Measurements from ENCODE around the gene SLC34A1.

Gene SLC34A1

GRCh38 chr5:177432143-177432838 lies 48.1 kb downstream of the SLC34A1 start:
- no peak for DNase-seq (ENCODE audit: low read depth in 2 of 2)

DNA sequence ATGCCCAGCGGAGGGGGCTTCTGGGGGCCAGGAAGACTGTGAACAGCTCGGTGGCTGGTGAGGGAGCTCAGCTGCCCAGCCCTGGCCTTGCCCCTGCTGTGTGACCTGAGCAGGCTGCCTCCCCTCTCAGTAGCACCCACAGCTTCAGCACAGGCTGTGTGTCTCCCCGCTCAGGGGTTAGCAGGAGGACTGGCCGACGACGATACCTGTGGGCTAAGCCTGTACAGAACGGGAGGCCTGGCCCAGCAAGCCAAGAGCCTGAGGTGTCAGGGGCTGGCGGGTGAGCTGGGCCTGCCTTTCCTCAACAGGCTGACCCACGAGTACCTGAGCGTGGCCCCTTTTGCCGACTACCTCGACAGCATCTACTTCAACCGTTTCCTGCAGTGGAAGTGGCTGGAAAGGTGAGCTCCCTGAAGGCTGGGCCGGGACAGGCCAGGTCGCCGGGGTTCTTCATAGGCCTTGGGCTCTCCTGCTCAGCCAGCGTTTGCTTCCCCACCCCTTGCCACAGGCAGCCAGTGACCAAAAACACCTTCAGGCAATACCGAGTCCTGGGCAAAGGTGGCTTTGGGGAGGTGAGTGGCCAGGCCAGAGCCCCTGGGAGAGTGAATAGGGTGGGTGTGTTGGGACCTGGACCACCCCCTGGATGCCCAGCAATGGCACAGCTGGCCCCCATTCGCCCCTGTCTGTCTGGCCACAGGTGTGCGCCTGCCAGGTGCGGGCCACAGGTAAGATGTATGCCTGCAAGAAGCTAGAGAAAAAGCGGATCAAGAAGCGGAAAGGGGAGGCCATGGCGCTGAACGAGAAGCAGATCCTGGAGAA lies 48.8 kb downstream of the SLC34A1 start:
- DNase-seq (ENCODE audit: low read depth in 2 of 2) = no peak

- DNase-seq (ENCODE audit: low read depth in 2 of 2) = no peak
Measured at GRCh38 chr5:177433658-177434217, 49.5 kb downstream of the SLC34A1 start.

DNA sequence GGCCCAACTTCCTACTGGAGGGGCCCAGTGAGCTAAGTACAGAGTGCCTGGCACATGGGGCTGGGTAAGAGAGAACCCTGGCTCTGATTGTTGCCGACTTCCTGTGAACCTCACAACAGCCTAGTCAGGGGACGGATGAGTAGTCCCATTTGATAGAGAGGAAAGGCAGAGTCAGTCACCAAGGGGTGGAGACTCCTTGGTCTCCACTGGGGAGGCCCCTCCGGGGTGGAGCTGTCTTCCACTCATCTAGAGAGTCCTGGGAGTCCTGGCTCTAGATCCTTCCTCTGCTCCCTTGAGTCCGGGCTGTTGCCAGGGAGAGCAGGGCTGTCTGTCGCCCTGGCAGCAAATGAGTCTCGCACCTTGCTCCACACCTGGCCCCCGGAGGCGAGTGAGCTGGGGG lies 50.2 kb downstream of the SLC34A1 start:
- no peak for DNase-seq (ENCODE audit: low read depth in 2 of 2)

DNA sequence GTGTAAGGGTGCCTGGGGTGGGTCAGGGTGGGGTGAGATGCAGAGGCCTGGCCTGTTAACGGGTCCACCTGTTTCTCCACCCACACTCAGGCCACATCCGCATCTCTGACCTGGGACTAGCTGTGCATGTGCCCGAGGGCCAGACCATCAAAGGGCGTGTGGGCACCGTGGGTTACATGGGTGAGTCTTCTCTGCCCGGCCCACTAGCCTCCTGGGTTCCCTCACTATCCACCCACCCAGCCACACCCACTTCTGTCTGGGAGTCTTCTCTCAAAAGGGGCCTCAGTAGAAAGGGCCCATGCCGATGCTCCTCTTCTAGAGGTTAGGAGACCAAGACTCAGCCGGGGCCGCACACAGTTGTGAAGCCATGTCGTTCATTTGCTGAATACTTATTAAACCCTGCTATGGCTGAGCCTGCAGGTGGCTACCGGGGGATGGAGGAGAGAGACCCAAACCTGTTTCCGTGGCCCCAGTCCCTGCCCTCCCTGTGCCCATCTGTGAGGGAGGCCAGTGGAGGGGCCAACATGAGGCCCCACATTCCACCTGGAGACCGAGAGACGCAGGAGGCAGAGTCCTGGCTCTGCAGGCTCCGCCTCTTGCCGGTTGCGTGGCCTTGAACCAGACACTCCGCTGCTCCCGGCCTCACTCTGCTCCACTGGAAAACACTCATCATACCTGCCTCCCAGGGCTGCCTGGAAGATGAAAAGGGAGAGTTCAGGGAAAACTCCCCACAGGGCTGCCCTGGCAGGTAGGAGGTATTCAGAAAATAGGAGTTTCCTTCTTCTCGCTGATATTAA lies 50.9 kb downstream of the SLC34A1 start:
- no peak for DNase-seq (ENCODE audit: low read depth in 2 of 2)

- no peak for DNase-seq (ENCODE audit: low read depth in 2 of 2)
Measured at GRCh38 chr5:177435847-177436536, 51.8 kb downstream of the SLC34A1 start.

DNA sequence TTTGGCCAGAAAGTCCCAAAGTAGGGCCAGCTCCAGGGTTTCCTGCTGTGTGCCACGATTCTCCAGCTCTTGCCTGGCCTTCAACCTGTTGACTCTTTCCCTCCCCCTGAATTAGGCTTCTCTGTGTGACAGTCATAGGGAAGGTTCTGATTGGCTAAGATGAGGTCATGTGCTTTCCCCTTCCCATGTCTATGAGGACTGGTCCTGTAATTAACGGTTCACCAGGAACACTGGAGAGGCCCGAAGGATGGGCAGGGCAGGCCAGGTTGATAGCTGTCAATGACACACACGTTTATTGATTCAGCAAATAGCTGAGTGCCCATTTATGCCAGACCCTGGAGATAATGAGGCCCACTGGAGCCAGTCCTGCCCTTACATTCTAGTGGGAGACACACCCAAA lies 53.4 kb downstream of the SLC34A1 start:
- DNase-seq (ENCODE audit: low read depth in 2 of 2) = no peak

DNA sequence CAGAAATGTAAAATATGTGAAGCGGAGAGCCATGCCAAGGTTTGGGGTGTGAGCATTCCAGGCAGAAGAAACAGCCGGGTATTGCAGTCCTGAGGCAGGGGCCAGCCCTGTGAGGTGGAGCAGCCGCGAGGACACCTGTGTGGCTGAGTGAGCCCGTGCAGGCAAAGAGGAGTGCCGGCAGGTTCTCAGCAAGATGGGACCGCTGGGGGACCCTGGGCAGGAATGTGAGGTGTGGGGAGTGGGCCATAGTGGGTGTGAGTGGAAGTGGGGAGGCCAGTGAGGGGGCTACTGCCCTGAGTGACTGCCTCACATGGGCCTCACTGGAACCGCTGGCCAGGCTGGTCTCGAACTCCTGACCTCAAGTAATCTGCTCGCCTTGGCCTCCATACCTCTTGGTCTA lies 54.2 kb downstream of the SLC34A1 start:
- DNase-seq (ENCODE audit: low read depth in 2 of 2) = no peak

DNA sequence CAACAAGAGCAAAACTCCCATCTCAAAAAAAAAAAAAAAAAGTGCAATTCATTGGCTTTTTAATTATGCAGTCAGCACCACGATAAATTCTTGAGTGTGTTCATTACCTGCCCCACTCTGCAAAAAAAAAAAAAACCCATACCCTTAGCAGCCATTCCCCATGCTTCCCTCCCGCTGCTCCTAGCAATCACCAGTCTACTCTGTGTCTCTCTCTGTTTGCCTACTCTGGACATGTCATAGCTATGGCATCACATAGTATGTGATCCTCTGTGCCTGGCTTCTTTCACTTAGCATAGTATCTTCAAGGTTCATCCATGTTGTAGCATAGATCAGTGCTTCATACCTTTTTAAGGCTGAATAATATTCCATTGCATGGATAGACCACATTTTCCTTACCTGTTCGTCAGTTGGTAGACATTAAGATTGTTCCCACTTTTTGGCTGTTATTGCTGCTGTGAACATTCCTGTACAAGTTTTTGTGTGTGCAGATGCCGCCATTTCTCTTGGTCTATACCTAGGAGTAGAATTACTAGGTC lies 55.4 kb downstream of the SLC34A1 start:
- DNase-seq (ENCODE audit: low read depth in 2 of 2) = no peak

- DNase-seq (ENCODE audit: low read depth in 2 of 2) = no peak
Measured at GRCh38 chr5:177440211-177440989, 56.2 kb downstream of the SLC34A1 start.

DNA sequence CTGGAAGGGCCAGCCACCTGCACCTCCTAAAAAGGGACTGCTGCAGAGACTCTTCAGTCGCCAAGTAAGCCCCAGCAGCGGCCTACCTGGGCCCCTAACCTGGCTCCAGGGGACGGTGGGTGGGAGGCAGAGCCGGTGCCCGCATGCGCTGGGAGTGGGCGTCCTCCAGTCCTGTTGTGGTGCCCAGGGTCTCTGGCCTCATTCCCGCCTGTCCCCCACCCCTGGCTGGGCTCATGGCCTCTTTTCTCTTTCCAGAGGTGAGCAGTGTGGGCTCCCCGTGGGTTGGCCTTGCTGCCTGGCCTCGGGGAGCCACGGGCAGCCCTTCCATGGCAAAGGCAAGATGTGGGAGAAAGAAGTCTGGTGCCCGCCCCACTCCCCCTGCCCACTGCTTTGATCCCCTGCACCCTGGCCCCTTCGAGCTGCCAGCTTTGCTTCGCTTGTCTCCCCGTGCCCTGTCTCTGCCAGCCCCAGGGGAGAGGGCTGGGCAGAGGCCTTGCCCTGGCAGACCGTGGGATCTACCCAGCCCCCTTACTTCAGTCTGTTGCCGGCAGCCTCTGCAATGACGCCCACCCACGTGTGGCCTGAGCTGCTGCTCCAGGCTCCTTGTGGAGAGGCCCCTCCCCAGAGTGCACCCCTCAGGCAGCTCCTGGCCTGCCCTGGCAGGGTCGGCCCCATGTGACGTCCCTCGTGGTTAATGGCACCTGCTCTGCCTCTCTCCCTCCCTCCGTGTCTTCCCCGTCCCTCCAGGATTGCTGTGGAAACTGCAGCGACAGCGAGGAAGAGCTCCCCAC lies 57.0 kb downstream of the SLC34A1 start:
- DNase-seq (ENCODE audit: low read depth in 2 of 2) = no peak

DNA sequence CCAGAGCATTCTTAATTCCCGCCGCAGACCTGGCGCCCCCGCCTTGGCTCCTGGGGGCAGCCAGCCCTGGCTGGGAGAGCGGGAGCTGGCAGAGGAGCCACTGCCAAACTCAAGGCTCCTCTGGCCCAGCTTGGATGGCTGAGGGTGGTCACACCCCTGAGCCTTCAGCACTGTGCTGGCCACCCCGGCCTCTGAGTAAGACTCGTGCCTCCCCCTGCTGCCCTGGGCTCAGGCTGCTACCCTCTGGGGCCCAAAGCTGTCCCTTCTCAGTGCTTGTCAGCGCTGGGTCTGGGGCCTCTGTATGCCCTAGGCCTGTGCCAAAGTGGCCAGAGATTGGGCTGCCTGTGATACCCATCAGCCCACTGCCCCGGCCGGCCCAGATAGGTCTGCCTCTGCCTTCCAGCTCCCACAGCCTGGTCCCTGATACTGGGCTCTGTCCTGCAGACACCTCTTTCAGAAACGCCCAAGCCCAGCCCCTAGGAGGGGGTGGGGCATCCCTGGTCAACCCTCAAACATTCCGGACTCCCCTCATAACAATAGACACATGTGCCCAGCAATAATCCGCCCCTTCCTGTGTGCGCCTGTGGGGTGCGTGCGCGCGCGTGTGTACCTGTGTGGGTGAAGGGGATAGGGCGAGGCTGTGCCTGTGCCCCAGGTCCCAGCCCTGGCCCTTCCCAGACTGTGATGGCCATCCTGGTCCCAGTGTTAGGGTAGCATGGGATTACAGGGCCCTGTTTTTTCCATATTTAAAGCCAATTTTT lies 58.0 kb downstream of the SLC34A1 start:
- DNase-seq (ENCODE audit: low read depth in 2 of 2) = no peak

DNA sequence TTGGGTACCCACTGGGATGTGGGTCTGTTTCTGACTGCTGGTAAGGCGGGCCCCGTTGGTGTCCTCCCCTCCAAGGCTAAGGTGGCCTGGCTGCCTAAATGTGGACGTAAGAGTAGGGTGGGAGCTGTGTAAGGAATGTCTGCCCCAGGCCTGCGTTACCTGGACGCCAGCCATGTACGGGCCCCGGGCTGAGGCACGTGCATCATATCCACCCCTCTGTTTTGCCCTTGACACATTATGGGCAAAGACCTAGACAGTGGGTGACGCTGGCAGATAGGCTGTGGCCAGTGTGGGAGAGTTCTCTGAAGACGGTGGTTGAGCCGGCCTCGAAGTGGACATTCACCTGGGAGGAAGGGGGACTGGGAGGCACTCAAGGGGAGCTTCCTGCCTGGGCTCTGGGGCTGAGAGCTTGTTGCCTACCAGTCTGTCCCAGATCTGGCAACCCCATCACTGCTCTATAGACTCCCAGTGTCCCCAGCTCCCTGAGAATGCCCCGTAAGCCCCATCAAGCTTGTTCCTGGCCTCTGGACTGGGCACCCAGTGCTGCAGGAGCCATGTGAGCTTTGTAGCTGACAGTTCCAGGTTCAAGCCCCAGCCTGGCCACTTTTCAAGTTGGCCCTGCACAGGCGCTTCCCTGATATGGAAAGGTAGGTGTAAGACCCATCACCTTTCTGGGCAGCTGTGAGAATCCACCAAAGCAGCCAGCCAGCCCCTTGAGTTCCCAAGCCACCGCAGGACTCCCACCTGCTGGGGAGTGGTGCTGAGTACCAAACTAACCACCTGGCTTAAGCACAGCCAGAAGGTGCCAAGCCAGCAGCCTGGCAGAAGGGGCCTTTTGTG lies 59.1 kb downstream of the SLC34A1 start:
- DNase-seq (ENCODE audit: low read depth in 2 of 2) = no peak

GRCh38 chr5:177444106-177445051 lies 60.1 kb downstream of the SLC34A1 start:
- DNase-seq (ENCODE audit: low read depth in 2 of 2) = no peak

DNA sequence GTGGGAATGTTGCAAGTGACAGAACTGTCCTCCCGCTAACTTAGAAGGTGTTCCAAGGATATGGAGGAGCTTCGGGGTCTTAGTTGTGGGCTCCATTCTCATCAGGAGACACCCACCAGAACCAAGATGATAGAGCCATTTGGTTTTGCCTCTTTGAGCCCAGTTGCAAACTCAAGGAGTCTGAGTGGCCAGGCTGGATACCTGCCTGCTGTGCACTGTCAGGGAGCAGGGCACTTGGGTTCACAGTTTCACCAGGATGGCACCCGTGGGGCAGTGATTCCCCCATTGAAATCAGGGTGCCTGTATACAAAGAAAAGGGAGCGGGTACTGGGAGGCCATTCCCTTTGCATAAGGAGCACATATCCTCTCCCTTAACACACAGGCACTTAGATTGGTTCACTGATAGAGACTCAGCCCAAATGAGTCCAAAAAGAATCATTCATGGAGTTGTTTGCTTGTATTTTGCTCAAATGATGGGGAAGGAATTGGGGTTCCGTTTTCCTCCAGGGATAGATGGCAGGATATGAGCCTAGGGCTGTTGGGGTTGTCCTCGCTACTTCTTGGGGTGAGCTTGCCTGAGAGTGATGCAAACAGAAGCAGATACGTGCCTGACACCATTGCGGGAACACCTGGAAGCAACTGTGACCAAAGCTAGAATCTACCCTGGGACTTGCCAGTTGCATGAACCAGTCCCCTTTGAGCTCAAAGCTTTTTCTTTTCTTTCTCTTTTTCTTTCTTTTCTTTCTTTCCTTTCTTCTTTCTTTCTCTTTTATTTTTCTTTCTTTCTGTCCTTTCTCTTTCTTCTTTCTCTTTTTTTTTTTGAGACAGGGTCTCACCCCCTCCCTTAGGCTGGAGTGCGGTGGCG lies 61.0 kb downstream of the SLC34A1 start:
- DNase-seq (ENCODE audit: low read depth in 2 of 2) = no peak

DNA sequence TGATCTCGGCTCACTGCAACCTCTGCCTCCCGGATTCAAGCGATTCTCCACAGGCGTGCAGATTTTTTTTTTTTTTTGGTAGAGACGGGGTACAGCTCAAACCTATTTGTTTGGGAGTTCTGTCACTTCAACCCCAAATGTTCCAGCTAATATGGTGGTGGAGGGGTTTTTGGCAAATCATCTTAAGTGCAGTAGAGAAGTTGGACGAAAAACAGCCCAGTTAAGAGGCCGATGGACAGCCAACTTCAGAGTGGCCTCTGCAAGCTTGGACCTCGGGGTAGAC lies 61.6 kb downstream of the SLC34A1 start:
- no peak for DNase-seq (ENCODE audit: low read depth in 2 of 2)
